G401 (cell line): ENCODE results near the gene PKN2. TPM values are rescaled to one million over a fixed set of nuclear protein-coding genes. Genes with fewer than 3 reads are reported as not detected.

Source experiments
- DNase-seq: peaks from one replicate; pipeline ENCODE4 v3.0.0-alpha.2; 2015; ENCODE audit warnings: low spot score
- in situ Hi-C: cut with HindIII; loops from 2 replicates; pipeline ENCODE4 v1.10.0; 2016; ENCODE audit warnings: low sequenced_read_pairs, mixed read lengths
- total RNA-seq: library from RNA; depleted of rRNA; stranded (reverse); fragments of >200 nt; shearing (Covaris generic); gene quantifications from 2 replicates; pipeline ENCODE4 v1.2.3, GENCODE V29; 2014; rRNA removed

The PKN2 gene
- 26.5 and 55.6 TPM in 2 replicates for total RNA-seq

DNA sequence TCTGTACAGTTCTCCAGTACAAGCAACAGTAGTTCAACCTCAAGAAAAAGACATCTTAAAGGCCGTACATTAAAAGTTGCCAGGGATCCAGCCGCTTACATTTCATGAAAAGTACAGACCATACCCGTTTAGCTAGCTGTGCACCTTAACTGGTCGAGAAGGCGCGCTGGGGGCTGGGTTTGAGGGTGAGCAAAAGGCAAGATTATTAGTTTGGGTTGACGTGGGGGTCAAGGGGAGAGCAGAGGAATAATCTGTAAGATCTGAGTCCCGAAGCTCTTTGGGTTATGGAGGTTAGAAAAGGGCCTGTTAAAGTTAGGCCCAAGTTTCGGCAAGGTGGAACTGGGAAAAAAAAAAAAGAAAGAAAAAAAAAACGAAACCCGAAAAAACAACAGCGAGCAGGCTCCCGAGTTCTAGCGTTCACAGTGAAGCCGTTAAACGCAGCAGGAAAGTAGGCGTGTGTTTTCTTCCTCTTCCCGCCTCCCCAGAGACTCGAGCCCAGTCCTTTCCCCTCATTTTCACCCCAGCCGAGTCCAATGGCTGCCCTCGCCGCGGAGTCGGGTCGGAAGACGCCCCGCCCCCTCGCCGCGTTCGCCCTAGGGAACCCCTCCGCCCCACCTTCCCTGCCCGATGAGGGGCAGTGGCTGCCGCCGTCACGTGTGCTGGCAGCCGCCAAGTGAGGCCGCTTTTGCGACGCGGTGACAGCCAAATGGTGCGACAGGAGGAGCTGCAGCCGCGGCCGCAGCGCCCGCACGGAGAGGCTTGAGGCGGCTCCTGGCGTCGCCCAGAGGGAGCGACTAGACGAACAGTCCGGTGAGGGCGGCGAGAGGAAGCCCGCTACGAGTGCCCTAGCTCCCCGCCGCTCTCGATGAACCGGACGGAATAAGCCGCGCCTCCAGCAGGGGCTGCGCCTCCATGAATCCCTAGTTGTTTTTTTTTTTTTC is at the start of gene PKN2:
Gene PKN2 (plus strand): TSS at position 733 of the 941 bp plus-strand sequence. CDS start 308 bp downstream, outside the sequence.
- in situ Hi-C loops: no loop called here
- peak; percentile 96 for DNase-seq

DNA sequence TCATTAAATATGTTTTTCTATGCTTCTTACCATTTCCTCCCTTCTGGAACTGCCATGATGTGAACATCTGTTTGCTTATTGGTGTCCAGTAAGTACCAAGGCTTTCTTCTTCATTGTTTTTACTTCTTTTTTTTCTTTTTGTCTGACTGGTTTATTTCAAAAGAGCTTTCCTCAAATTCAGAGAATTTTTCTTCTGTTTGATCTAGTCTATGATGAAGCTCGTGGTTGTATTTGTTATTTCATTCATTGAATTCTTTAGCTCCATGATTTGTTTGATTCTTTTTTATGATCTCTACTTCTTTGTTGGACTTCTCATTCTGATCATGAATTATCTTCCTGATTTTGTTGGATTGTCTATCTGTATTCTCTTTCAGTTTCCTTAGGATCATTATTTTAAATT is 49.5 kb upstream of the PKN2 start:
- DNase-seq: no peak
- in situ Hi-C loops: no loop called here

DNA sequence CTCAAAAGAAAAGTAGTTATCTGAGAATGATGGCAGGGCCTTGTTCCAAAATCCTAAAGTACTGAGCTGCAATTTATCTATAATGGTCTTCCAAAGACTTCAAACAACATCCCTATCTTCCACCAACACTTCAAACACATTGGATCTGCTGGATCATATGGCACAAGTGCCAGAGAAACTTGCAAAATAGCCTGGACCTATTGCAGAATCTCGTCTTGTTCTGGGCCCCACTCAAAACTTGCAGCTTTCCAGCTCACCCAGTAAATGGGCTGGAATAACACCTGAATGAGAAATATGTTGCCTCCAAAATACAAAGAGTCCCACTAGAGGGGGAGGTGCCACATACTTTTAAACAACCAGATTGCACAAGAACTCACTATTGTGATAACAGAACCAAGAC is 44.0 kb upstream of the PKN2 start:
- in situ Hi-C loops: no loop called here
- DNase-seq: no peak

DNA sequence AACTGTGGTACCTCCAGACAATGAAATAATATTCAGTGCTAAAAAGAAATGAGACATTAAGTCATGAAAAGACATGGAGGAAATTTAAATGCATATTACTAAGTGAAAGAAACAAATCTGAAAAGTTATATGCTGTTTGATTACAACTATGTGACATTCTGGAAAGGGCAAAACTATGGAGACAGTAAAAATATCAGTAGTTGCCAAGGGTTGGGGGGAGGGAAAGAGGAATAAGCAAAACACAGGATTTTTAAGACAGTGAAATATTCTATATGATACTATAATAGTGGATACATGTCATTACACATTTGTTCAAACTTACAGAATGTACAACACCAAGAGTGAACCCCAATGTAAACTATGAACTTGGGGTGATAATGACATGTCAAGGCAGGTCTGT is 38.2 kb upstream of the PKN2 start:
- in situ Hi-C loops: no loop called here
- no peak for DNase-seq

DNA sequence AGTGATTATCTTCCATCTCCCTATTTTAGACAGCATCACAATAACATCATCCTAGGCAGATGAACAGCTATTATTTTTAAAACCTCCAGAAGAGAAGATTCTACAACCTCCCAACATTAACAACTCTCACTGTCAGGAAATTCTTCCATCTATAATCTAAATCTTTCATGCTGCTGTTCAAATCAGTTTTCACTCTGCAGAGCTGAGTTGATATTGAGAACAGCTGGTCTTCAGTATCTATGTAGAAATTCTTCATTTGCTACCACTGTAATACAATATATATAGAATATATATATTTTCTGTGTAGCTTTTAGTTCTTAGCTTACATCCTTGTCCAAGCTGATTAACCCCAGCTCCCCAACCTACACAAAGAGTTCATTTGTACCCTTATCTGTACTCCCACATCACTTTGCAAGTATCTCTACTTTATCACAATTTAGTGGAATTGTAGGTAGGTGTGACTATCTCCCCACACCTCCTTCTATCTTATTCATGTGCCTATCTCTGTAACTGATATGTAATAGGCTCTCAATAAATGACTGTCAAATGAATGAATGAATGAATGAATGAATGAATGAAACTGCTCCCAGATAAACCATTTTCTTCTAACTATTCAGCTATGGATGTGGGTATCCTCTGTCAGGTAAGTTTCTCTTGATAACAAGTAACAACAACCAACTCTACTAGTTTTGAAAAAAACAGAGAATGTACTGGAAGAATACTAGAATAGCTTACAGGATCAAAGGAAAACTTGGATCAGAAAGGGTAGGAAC is 37.4 kb upstream of the PKN2 start:
- in situ Hi-C loops: no loop called here
- DNase-seq: no peak

DNA sequence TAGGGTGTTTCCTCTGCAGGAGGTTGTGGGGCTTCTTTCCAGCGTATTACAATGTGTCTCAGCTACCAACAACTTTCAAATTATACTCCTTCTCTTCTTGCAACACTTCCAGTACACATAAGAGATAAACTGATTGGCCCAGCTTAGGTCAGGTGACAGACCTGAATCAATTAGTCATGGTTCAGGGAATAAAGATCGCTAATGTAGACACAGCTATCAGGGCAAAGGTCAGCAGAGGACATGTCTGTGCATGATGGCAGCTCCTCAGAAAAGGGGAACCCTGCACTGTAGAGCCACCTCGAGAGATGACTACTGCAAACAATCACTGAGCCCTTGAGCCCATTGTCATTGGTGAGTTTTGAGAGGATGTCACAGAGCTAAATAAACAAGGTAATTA is 36.8 kb upstream of the PKN2 start:
- no peak for DNase-seq
- in situ Hi-C loops: no loop called here

DNA sequence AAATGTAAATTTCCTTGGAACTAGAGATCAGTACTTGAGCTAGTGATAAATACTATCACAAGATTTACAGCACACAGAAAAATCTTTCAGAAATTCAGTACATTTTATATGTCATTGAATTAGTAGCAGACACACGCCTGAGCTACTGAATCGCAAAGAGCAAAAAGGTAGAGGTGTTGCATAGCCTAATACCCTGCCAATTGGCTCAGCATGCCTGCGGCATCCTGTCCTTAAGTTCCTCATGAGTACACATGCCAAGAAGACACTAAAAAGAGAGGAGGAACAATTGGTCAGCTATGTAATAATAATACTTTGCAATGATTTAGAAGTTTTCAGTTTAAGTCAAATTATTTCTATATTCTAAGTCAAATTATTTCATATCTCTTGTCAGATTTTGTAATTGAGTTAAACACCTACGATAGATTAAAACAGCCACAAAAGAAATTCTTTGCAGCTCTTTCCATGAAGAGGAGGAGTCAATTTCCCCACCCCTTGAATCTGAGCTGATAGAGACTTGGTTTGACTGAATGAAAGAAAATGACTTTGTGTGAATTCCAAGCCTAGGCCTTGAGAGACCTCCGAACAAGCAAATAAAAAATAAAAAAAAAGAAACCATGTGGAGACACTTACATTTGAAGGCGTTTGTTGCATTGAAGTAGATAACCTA is 36.2 kb upstream of the PKN2 start:
- in situ Hi-C loops: no loop called here
- DNase-seq: no peak

DNA sequence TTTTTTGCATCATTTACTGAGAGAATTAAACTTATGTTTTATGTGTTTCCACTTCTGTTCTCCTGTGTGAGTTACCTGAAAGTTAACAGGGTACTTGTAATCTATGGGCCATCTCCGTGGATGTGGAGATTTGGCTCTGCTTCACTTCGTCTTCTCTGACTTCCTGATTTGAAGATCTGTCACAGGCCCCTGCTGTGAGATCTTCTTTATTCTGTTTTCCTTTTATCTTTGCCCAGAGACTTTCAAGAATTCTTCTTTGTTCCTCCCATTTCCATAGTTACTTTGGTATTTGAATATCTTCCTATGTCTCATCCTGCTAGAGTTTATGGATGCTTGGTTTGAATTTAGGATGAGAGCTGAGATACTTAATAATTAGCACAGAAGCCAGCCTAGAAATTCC is 35.4 kb upstream of the PKN2 start:
- no peak for DNase-seq
- in situ Hi-C loops: no loop called here

DNA sequence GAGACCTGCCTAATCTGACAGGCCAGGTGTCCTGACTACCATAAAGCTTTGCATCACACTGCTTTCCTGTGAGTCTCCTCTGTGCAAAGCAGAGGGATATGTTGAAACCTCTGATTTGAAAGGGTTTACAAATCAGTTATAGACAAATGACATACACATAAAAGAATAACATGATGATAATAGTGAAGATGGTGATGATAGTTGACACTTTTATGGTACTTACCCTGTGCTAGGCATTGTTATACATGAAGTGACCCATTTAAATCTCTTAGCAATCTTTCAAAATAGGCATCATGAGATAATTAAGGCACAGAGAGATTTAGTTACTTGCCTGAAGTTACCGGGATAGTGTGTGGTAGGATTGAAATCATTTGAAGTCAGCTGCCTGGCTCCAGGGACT is 34.1 kb upstream of the PKN2 start:
- in situ Hi-C loops: no loop called here

DNA sequence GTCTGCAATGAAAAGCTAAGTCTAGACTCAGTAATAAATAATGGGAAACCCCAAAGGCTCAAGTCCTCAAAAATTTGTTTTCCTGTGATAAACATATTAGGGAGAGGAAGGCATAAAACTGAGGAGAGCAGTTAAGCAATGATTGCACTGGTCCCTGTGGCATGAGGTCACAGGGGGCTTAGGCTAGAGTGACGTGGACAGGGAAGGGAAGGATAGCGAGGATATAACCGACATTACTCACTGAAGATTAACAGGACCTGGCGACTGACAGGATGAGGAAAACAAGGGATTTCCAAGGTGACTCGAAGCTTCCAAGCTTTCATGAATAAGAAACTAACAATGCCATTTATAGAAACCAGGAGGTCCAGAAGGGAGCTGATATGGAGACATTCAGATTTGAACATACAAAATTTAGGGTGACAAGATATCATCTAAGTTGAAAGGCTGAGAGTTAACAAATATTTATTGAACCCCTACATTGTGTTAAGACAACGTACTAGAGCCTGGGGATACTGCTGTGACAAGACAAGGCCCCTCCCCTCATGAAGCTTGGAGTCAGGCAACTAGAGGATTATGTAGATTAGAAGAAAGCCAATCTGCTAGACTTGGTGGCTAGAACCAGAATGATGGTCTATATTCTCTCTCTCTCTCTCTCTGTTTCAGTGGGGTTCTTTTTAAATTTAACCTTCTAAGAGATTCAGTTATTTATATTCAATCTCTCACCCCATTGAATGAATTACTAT is 33.2 kb upstream of the PKN2 start:
- in situ Hi-C loops: no loop called here
- no peak for DNase-seq

More for the DNA sequence above, 34.1 kb upstream of the PKN2 start:
- DNase-seq: no peak

DNA sequence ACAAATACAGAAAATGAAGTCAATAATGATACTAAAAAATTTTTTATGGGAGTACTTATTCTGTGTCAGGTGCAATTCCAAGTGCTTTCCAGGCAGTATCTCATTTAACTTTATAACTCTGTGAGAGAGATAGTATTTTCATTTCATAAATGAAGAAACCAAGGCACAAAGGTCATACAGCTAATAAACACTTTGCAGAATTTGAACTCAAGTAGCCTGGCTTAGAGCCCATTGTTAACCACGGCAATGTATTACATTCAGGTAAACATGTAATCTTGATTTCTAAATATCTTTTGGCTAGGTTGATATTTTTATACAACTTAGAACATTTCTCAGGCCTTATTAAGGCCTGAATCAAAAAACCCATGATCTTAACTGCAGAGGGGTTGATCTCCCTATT is 28.9 kb upstream of the PKN2 start:
- in situ Hi-C loops: no loop called here
- DNase-seq: no peak

DNA sequence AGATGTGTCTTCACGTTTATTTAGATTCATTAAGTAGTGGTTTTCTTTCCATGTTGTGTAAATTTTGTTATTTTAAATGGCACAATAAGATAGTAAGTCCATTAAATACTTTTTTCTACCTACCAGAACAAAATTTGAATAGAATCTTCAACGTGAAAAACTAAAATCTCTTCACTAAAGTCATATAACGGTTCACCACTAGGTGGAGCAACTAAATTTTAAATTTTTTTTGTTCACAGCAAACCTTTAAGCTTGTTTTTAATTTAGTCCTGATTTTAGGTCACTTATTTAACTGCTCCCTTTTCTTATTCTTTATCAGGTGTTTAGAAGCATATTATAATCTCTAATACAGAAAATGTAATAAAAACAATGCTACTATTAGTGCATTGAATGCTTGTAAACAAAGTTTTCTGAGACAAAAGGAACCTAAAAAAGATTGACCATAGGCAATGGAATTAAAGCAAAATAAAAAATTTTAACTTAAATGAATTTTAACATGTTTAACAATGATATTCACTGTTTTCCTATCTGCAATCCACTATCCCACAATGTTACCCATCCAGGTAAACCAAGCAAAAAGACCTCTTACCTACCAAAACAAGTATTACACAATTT is 28.3 kb upstream of the PKN2 start:
- in situ Hi-C loops: no loop called here
- DNase-seq: peak; percentile 34

DNA sequence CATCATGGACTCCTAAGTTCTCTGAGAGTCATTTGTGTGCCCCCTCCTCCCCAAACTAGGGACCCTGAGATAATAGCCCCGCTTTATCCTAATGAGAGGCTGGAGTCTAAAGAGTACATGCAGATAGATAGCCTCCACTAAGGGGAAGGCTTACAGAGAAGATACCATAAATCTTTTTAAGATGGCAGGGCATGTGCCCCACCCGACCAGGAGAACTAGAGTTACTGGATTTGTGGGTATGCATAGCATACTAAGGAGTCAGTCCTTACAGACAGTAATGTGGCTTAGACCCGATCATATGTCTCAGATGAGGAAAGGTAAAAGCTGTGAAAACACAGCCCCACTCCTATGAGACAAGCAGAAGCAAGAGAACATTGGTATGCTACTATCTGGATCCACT is 25.7 kb upstream of the PKN2 start:
- no peak for DNase-seq
- in situ Hi-C loops: no loop called here

DNA sequence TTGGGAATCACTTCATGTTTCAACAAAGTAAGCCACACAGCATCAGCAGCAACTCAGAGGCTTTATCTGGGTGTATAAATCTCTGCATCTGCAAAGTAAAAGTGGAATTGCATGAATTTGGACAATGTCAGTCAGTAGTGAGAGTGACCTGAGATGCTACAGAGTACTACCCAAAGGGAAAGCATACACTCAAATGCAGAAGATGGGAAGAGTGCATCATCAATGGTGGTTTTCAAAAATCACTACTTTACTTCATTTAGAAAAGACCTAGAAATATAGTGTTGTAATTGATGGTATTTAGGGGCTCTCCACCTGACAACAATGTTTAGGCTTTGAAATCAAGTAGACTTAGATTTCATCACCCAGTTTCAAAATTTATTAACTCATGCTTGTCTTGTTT is 24.5 kb upstream of the PKN2 start:
- in situ Hi-C loops: no loop called here

DNA sequence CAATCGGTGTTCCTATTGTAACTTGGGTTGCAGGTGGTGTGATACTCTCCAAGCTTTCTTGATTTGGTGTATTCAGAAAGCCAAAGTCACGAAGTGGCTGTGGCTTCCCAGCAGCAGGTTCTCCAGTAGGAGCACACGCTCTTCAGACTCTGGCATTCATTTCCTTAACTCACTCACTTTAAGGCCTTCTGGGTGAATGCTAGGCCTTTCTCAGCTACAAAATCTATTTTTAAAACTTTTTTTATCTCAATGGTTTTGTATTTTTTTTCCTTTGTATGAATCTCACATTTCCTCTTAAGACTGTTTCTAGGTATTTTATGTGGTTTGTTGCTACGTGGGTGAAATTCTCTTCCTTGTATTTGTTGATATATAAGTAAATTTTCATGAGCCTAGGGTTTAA is 22.9 kb upstream of the PKN2 start:
- no peak for DNase-seq
- in situ Hi-C loops: no loop called here

More for the DNA sequence above, 24.5 kb upstream of the PKN2 start:
- DNase-seq: no peak

DNA sequence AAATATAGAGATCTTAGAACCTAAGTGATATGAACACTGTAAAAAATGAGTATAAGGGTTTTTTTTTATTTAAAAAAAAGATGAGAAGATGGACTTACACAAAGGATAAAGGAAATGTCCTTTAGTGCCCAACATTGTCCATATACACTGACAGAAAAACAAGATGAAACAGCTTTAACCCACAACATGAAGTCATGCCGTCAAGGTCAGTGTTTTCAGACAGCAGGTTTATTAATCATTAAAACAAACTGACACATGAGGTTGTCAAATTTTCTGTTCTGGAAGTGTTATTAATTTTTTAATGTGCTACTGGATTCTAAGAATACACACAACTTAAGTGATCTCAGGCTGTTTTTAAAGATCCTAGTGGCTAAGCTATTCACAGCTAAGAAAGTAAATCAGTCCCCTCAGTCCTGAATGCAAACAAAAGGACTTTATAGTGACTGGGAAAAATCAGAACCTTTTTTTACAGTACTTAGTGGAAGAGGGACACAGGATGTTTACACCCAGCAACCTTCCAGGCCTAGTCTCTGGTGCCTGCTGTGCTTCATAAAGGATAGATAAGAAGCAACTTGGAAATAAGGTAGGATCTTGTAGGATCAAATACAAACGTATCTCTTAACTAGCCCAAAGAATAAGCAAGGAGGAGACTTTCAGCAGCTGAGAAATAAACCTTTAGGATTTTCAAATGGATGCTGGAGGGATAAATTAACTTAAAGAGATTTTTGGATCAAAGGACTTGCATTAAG is 21.9 kb upstream of the PKN2 start:
- DNase-seq: no peak
- in situ Hi-C loops: no loop called here

DNA sequence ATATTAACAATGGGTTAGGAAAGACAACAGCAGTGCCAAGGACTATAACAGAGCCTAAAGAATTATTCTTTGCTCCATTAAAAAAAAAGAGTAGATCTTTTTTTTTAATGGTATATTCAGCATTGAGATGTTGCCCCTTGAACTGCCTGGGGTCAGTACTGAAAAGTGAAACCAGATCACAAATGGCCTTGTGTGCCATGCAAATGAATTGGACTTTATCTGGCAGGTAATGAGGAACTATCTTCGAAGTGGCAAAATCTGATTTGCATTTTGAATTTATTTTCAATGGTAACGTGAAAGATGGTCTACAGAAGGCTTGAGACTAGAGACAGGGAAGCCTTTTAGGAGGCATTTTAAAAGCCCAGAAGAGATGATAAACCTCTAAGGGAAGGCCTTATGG is 21.4 kb upstream of the PKN2 start:
- in situ Hi-C loops: no loop called here
- no peak for DNase-seq

DNA sequence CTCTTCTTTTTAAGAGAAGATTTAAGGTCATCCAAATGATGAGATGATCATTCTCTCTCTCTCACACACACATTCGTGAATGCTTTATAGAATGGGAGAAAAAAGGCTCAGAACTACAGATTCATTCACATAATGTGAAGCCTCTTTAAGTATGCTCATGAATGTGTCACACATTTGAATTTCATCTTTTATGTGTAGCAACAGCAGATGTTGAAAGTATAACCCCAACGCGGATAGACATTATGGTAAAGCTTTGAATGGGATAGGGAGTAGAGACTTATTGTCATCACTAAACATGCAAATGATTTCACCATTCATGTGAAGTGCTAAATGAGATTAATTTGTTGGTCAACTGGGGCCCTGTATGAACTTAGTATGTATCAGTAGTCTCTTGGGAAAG is 15.7 kb upstream of the PKN2 start:
- in situ Hi-C loops: no loop called here
- DNase-seq: no peak
